ENCODE data around the gene VAC14.
A peak's percentile ranks its signal among the peaks of the same experiment; 100 is the strongest.

VAC14 gene

DNA sequence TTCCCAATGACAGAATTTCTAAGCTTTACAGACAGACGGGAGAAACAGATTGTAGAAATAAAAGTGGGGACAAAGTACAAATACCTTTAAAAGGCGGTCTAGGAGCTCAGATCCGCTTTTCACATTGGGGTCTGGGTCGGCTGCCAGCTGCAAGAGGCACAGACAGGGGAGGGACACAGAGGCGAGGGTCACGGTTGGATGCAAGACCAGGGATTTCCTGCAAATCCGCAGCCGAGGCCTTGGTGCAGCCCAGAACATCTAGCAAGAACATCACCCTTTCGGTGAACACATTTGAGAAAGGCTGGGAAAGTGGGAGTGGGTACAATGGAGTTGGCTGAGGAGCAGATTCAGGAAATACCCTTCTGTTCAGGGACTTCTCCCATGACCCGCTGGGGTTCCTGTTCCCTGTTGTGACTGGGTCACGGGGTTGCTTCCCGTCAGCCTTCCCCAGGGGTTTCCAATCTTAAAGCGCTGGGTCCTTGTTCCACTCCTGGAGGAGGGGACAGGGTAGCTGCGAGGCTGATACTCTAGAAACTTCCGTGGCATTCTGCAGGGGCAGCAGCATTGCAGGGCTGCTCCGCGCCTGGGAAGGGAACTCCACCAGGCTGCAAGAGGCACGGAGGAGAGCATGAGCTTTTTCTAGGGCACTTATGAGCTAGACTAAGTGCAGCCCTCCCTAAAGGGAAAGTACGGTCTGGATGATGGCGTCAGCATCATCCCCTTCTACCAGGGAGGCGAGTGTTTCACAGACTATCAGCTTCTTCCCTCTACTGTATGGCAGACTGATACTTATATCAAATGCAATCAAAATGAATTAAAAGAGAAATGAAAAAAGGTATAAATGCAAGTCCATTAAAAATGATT is 16.0 kb downstream of the VAC14 start:
- no peak for DNase-seq

DNA sequence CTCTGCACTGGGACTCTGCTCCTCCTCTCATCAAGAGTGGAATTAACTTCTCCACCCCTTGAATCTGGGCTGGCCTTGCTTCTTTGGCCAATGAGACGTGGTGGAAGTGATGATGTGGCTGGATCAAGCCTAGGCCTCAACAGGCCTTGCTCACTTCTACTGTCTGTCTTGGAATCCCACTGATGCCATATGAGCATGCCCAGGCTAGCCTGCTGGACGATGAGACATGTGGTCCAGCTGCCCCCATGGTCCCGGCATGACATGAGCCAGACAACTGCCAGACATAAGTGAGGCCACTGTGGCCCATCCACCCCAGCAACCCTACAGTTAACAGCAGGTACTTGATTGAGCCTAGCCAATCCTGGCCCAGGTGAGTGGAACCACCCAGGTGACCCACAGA is 18.7 kb downstream of the VAC14 start:
- no peak for DNase-seq

DNA sequence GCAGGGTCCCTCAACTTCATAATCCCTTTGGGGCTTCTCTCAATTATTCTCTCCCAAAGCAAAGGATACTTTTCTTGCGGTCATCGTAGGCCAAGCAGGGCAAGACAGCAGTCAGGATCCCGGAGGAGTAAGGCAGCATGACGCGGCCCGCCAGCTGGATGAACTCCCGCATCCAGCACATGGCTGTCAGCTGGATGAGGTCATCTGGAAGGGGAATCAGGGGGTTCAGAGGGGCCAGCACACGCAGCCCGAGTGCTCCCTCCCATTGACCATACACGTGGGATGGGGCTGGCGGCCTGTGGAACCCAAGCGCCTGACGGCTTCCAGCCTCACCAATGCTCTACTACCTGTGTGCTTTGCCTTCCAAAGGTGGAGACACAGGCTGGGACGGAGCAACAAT is 19.2 kb downstream of the VAC14 start:
- DNase-seq, result no peak

DNA sequence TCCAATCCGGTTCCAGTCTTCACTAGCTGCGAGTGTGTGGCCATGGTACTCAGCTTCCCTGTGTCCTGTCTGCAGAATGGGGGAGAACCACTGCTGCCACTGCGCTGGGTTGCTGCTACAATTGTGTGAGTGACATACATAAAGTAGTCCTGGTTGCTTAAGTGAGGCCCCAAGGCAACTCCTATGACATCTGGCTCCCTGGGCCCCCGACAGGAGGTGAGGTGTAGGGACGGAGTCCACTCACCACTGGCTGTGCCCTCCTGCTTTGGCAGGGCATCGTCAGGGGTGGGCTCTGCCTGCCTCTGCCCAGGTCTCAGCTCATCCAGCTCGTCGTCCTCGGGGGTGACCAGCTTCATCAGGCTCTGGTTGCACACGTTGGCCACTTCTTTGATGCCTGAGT is 20.4 kb downstream of the VAC14 start:
- no peak for DNase-seq

DNA sequence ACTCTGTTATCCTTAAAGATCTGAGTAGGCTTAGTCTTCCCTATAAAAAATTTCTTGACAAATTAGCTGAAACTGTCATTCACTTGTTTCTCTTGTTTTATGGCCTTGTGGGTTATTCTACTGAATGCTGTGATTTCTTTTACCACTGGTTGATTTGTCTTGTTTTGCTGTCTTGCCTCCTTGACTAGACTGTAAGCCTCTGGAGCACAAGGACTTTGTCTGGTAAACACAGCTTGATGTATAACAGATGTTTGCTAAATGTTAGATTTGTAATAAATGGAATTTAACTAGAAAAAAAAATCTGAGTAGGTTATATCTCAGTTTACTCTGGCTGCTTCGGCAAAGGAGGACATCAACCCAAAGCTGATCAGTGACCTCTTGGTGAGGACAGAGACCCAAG is 21.6 kb downstream of the VAC14 start:
- DNase-seq, result peak; percentile 19

DNA sequence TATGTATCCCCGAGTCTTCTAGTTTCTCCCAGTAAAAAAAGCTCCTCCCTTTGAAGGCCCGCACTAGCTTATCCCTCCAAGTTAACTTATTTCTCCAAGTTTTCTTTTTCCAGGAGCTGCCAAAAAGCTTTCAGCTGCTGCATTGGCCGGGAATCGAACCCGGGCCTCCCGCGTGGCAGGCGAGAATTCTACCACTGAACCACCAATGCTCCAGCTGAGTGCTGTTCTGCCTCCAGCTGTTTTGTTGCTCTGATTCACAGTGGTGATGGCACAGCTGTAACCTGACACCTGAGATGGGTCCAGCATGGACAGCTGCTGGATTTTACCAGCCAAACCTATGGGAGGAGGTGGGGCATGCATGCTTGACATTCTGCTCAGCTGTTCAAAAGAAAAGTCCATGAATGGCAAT is 22.1 kb downstream of the VAC14 start:
- DNase-seq, result peak; percentile 85

DNA sequence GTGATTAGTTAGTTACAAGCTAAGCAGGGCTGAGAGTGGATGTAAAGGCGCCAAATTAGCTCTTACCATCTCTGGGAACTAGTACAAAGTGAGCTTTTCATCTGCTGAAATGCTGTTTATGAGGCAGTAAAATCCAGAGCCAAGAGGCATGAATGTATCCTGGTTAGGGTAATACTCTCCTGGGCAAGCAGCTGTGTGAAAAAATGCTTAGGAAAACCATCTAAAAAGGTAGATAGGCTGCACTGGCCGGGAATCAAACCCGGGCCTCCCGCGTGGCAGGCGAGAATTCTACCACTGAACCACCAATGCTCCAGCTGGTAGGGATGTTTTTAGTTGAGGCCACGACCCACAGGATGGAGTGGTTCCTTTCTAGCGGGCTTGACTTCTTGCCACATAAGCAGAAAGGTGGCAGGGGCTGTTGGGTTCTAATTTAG is 23.0 kb downstream of the VAC14 start:
- DNase-seq, result no peak

DNA sequence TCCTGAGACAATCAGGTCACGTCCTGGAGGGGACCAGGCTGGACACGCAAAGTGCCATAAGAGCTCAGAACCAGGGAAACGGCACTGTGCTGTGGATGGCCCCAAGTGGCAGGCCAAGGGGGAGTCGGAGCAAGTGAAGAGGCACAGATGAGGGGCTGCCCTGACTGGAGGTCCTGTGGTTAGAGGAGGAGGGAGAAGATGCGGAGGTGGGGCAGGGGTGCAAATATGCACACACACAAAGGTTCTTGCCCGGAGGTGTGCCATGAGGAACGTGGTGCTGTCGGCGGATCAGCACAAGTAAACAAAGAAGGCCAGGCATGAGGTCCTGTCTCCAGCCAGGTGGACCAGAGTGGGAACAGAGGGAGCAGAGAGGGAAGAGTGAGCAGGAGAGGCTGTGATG is 23.5 kb downstream of the VAC14 start:
- DNase-seq, result no peak

DNA sequence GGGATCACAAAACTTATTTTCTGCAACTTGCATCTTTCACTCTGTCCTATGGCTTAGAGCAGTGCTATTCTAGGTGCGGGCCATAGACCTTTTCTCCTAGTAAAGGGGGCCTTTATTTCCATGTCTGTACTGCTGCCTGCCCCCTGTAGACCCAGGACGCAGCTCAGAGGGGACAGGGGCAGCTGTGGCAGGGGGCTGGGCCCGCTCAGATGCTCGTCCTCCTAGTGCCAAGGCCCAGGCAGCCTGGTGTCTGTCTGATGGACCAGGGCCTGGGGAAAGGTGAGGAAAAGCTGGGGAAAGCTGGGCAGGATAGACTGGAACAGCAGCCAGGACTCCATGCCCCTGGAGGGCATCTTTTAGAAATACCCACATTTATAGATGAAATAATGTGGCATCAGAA is 25.6 kb downstream of the VAC14 start:
- DNase-seq, result no peak

DNA sequence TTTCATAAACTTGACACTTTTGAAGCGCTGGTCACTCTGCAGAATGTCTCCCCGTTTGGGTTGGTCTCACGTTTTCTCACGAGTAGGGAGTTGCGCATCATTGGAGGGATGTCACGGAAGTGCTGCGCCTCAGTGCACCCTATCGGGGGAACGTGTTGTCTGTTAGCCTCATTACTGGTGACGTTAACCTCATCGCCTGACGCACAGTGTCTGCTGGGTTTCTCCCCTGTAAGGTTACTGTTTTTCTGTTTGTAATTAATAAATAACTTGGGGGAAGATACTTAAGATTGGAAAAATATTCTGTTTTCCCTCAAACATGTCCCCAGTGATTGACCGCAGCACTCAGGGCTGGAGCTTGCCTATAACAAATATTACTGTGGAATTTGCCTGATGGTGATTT is 26.7 kb downstream of the VAC14 start:
- DNase-seq, result no peak

DNA sequence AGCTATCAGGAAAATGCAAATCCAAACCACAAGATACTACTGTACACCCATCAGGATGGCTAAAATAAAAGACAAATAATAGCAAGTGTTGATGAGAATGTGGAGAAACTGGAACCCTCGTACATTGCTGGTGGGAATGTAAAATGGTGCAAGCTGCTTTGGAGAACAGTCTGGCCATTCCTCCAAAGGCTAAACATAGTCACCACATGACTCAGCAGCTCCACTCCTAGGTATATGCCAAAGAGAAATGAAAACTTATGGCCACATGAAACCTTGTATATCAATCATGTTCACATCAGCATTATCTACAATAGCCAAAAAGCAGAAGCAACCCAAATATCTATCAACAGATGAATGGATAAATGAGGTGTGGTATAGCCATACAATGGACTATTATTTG is 28.5 kb downstream of the VAC14 start:
- DNase-seq, result peak; percentile 43

DNA sequence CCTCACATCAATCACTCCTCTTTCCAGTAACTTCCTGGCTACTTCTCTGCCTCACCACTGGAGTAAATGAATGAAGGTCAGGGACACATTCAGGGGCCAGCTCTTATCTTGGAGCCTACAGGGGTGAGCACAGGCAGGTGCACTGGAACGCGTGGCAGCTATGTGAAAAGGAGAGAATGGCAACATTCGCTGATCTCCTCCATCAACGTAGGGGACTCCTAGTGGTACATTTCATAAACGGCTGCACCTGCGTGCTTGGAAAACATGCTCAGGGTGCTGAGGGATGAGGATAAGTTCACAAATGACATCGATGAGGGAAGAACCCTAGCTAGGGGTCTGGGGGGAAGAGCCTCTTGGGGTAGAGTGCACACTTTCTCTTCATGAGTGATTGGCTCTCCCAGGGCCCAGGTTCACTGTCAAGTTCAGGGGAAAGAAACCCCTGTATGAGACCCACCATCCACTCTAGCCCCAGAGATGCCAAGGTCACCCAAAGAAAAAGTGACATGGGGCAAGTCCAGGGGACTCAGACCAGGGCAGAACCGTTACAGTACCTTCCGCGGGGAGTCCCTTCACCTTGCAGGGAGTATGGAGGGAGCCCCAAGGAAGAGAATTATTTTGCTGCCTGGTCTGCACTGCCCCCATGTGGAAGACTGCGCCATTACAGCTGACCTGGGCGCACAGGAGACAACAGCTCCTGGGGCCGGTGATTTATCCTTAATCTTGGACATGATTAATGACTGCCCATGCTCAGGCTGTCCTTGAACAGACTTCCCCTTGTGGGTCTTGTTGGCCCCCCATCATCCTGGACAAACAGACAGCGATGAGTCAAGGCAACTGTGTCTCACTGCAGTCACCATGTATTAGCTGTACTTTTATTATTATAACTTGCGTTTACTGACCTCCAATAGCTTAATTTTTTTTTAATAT is 30.1 kb downstream of the VAC14 start:
- DNase-seq, result peak; percentile 40

DNA sequence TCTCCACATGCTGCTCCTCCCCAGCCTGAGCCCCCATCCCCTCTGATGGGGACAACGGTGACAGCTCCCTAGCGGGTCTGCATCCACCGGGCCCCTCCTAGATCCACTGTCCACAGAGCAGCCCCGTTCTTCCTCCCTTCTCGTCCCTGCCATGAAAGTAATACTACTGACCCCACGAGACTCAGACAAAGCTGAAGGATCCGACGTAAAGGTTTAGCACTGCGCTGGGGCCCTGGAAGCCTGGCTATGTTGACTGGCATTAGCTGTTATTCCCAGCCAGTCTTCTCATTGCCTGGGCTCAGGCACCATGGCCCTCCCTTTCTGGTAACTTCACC is 30.7 kb downstream of the VAC14 start:
- DNase-seq, result no peak

DNA sequence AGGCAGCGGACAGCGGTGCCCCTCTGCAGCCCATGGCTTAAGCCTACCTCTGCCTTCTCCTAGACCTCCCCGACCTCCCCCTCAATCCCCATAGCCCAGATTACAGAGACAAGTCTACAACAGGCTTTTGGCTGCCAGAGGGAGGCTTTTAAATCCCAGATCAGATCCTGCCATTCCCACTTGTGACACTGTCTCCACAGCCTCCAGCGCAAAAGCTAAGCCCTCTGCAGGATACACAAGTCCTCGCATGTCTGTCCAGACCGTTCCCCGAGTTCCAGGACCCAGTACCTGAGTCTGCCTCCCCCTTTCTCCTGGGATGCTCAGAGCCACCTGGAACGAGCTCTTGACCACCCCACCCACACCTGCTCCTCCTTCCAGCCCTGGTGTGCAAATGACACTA is 31.2 kb downstream of the VAC14 start:
- DNase-seq, result no peak

DNA sequence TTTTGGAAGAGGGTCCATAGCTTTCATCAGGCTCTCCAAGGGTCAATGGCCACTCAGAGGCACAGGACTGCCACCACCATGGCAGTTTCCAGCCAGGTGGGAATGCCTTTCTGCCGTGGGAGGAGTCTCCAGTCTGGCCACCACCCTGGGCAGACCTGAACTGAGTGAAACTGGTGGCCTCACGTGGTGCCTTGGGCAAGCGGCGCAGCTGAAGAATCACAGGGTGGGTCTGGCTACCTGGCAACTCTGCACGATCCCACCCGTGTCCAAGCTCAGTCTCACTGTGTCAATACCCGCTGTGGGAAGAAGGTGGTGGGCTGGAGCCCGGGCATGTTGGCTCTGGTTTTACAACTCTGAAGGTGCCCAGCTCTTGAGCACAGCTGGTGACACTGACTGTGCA is 31.8 kb downstream of the VAC14 start:
- DNase-seq, result no peak

DNA sequence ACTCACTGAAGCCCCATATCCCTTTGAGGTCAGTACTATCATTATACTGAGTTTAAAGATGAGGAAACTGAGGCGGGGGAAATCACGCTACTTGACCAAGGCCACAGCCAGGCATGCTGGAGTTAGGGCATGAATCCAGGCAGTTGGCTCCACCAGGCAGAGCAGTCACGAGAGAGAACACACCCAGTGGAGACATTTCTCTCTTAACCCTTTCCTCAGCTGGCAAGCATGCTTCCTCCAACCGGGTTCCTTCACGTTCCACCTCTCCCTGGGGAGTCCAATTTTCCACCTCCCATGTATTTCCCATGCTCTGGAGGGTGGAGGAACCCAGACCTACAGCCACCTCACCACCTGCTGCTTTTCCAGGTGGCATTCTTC is 32.8 kb downstream of the VAC14 start:
- no peak for DNase-seq

DNA sequence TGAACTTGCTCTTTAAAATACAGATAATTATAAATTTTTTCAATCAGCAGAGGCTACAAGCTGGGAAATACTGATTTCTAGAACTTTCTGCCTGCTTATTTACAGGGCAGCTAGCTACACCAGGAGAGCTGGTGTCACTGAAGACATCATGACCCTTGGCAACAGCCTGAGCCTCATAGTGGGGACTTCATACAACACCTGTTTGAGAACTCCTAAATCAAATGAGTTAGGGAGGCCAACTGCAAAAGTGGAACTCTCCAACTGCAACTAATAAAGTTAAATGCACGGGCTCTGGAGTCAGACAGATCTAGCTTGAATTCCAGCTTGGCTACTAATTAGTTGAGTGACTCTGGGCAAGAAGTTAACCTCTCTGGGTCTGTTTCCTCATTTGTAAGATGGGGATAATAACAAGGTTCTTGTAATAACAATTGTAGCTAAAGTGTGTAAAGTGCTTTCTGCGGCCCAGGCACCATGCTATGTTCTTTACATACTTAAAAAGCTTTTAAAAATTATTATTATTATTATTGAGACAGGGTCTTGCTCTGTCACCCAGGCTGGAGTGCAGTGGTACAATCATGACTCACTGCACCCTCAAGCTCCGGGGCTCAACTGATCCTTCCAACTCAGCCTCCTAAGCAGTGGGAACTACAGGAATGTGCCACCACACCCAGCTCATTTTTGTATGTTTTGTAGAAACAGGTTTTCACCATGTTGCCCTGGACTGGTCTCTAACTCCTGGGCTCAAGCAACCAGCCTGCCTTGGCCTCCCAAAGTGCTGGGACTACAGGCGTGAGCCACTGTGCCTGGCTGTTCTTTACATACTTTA is 33.4 kb downstream of the VAC14 start:
- peak; percentile 22 for DNase-seq

DNA sequence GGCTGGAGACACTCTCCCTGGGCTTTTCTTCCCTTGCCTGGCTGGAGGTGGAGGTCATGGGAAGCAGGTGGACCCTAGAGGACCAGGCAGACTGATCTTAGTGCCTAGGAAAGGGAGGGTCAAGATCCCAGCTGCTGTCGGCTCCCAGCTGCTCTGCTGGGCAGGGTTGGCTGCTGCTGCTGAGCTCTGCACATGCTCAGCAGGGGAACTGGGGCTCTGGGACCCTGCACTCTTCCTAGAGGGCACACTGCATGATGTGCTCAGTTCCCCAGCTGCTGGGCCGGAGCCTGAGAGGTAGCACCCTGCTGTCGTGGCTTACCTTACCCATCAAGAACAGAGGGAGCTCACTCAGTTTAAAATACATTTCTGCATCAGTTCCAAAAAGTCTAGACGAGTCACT is 34.3 kb downstream of the VAC14 start:
- DNase-seq, result no peak

DNA sequence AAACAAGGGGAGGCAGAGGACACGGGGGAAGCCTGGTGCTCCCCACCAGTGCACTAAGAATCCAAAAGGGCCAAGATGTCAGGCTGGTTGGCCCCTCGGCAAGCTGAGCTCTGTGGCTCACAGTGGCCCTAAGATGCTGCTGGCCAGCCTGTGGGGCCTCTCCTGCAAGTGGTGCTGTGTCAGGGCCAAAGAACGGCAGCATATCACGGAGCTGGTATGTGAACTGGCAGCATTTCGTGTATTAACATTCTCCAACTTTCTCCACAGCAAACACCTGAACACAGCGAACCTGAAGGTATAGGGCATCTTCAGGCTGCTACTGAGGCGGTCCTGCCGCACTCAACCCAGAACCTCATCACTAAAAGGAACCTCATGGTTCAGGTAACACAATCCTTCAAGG is 34.8 kb downstream of the VAC14 start:
- no peak for DNase-seq

DNA sequence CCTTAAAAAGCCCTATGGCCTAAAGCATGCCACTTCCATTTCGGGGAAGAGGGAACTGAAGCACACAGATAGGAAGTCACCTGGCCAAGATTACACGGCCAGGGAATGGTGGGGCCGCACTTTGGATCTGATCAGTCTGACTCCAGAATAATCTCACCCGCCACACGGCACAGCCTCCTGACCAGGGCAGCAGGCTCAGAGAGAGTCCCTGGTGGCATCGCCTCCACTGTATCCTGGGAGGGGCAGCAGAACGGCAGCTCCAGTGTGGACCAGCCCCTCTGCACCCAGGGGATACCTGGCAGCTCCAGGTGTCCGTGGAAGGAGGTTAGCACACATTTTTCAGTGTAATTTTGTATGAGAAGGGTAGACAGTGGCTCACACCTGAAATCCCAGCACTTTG is 35.5 kb downstream of the VAC14 start:
- DNase-seq, result no peak

DNA sequence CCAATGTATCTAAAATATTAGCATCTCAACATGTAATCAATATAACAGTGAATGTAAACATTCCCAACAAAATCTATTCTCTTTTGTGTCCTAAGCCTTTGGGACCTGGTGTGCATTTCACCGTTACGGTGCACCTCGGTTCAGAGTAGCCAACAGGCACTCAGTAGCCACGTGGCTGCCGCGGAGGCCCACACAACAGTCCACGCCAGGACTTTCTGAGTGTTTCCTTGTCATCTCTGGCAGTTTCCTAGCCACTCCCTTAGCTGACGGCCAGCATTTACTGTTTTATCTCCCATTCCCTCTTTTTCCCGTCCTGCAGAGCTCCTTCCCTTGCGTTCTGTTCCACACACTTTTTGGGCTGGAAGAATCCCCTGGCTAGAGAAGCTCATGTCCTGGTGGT is 36.3 kb downstream of the VAC14 start:
- DNase-seq, result no peak

DNA sequence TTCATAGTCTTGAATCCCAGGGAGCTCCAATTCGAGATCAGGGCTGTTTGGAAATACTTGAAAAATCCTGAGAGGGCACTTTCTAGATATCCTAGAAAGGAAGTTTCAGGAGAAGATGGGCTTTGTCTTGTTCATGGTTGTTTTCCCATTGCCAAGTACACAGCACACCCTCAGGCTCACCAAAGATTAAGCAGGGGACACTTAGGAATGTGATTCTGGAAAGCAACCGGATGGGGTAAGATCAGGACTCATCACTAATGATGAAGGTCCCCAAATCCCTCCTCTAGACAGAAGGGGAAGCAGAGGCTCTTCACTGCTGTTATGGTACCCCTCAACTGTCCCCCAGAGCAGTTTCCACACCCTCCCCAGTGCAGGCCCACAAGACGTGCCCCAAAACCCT is 40.7 kb downstream of the VAC14 start:
- peak; percentile 36 for DNase-seq

DNA sequence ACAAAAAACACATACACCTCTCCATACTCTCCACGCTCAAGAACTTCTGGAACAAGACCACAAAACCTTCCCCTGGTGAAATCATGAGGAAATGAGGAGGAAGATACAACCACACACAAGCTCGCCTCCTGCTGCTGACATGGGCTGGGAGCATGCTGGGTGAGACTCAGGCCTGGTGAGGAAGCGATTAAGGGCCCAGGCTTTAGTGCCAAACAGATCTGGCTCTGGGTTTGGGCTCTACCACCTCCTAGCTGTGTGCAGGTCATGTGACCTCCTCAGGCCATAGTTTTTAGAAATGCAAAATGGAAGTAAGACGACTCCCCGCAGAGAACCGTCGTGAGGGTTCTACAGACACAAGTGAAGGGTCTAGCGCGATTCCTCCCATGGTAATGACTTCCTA is 41.3 kb downstream of the VAC14 start:
- no peak for DNase-seq

Measured in HCEC 1CT (cell line).